HG02623 (cell line): ENCODE measurements around the gene KCTD20.

Source experiments
- ATAC-seq: cut with Tn5 transposase; IDR thresholded peaks from one replicate; pipeline ENCODE4 v1.9.1; 2021; ENCODE audit warnings: moderate library complexity; ENCODE audit not compliant: unreplicated experiment

Gene KCTD20

GRCh38 chr6:36492092-36492491 lies 49.3 kb downstream of the KCTD20 start:
- ATAC-seq, result no peak

GRCh38 chr6:36492621-36493020 lies 49.8 kb downstream of the KCTD20 start:
- no peak for ATAC-seq

DNA sequence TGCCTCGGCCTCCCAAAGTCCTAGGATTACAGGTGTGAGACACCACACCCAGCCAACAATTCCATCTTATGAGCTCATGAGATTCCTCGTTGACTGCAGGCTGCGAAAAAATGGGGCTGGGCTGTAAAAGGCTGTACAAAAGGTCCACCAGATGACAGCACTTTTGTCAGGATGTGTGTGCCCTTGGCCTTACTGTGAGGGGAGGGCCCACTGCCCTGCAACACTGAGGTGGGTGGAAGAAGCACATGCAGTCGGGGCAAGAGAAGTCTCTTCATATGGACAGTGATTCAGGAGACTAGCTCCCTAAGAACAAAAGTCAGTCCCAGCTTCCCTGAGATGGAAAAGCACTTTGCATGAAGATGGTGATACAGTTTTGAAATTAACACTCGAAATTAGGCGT lies 50.5 kb downstream of the KCTD20 start:
- ATAC-seq, result no peak

- ATAC-seq, result no peak
Observed at GRCh38 chr6:36493859-36494258, 51.1 kb downstream of the KCTD20 start.

- no peak for ATAC-seq
Observed at GRCh38 chr6:36495086-36495485, 52.3 kb downstream of the KCTD20 start.

DNA sequence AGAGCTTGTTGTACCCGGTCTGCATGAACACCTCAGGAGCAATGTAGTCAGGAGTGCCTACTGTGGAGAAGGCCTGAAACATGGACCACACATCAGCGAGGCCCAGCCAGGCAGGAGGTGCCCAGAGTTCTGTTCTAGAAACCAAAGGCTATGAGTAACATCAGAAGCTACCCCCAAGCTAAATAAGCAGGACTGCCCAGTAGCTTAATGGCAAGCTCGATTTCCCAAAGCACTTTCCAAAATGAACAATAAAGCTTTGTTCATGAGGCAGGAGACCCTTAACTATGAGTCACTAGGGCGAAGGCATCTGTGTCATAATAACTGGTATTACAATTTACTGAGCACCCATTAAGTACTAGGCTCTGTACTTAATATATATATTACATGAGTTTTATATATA lies 57.1 kb downstream of the KCTD20 start:
- ATAC-seq, result no peak

- ATAC-seq, result no peak
Observed at GRCh38 chr6:36501686-36502085, 58.9 kb downstream of the KCTD20 start.

- ATAC-seq, result no peak
Observed at GRCh38 chr6:36504181-36504580, 61.4 kb downstream of the KCTD20 start.

DNA sequence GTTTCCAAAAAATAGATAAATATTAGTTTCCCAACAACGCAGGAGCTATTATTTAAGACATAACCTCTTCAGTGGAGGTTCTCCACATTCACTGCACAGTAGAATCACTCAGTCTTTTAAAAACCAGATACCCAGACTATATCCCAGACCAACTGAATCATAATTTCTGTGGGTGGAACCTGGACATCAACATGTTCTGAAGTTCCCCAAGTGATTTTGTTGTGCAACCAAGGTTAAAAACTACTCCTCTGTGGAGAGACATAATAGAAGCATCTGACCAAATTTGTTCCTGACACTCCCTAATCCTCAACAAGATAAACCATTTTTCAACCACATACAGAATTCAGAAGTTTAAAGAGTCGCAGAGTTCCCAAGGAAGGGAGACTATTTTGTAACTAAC lies 62.2 kb downstream of the KCTD20 start:
- ATAC-seq, result no peak

DNA sequence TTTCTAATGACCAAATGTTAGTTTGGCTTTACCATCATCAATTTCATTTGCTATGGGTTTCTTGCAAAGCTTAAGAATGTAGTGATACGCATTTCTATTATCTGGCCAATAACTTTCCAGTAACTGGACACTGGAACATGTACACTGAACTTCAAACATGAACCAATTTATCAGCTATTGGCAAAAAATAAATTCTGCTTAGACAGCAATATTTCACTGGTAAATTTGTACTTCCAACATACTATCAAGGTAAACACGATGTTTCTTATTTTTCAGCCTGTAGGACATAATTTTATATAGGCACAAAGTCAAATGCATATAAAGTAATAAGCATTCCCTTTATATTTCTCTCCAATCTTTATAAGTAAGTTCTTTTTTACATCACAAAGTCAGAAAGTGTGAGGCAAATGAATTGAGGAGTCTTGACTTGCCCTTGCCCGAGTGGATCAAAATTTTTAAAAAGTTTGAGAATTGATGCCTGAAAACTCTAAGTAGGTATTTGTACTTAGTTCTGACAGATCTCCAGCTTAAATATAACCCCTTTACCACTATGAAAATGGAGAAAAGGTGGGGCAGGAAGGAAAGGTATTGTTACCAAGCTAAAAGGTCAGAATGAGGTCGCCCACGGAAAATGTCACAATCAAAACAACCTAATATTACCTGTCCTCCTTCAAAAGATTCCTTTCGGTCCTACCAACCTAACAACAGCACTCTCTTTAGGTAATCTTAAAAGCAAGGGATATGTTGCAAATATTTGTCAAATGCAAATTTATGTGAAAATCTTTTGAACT lies 63.1 kb downstream of the KCTD20 start:
- no peak for ATAC-seq

DNA sequence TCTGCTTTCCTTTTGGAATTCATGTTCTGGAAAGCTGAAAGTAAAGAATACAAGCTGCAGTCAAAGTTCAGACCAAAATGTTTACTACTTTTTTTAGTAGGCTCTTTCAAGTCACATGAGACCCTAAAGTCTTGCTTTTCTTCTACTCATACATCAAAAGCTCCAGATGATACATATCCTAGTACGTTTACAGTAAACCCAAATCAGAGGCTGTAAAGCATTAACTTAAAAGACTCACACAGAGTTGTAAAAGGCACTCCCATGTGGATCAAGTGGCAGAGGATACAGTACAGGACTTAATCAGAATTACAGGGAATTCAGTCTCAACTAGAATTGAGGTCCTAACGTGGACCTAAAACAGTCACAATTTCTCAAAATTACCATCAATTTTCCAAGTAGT lies 63.8 kb downstream of the KCTD20 start:
- no peak for ATAC-seq

DNA sequence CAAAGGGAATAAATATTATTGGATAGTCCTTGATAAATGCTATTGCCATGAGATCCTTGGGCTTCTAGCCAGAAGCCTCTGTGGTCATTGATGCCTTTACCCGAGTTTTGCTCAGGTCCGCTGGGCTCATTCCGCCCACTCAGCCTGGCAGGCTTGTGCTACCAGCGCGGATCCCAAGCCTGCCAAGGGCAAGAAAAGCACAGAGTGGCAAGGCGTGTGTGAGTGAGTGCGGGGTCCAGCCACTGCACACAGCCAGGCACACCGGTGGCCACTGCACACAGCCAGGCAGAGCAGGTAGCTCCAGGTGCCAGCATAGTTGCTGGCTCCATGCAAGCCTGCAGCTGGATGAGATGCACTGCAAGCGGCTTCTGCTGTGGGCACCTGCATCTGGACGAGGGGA lies 65.7 kb downstream of the KCTD20 start:
- ATAC-seq, result no peak

DNA sequence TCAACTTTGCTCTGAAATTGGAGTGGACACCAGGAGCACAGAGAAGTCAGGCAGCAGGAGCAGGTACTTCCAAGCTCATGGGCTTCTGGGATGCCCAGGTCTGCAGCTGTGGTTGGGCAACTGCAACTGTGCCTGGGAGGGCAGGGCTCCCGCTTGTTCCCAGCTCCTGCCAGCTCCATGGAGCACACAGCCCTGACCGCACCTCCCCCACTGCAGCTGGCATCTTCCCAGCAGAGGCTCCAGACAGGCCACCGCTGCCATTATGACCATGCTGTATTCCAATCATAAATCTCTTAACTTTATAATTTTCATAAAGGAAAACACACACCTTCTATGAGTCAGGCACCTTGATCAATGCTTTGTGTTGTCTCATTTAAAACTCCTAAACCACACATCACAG lies 67.6 kb downstream of the KCTD20 start:
- no peak for ATAC-seq

DNA sequence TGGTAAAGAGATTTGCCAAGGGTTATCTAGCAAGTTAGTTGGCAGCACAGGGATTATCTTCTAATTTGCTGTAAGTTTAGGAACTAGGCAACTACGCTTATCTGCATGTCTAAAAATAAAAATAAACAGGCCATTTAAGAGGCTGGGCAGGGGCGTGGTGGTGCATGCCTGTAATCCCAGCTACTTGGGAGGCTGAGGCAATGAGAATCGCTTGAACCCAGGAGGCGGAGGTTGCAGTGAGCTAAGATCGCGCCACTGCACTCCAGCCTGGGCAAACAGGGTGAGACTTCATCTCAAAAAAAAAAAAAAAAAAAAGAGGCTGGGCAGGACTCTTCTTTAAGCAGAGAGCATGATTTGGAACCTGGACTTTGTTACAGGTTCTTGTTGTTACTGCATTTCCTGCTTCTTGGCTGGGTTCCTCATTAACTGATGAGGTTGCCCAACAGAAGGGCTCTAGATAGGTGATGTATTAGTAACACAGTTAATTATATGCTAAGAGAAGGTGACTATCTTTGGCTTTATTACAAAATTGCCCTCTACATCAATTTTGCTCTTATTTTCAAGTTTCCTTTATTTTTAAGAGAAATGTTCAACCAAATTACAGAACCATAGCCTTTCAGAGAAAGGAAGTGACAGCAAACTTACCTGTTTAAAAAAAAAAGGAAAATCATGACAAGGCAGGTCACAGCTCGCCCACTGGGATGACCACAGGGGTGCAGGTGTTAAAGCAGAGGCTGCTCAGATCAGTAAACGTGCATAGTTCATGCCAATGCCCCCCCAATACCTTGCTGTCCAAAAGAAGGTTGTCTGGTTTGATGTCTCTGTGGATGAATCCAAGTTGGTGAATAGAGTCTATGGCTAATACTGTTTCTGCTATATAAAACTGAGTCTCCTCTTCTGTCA lies 72.0 kb downstream of the KCTD20 start:
- no peak for ATAC-seq

DNA sequence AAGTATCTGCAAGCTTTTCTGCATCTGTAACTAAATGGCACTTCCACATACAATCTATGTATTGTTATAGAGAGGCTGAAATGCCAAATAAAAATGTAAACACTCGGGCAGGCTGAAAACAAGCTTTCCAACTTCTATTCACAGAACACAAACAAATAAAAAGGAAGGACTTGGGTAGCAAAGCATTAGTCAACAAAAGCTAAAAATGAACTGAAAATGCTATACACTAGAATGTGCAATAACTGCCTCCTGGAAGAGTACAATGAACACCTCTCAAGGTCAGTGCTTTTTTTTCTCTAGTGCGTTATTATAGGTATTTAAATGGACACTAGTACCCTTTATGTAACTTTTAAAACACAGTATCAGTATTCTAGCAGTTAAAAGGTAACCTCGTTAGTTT lies 73.0 kb downstream of the KCTD20 start:
- no peak for ATAC-seq

DNA sequence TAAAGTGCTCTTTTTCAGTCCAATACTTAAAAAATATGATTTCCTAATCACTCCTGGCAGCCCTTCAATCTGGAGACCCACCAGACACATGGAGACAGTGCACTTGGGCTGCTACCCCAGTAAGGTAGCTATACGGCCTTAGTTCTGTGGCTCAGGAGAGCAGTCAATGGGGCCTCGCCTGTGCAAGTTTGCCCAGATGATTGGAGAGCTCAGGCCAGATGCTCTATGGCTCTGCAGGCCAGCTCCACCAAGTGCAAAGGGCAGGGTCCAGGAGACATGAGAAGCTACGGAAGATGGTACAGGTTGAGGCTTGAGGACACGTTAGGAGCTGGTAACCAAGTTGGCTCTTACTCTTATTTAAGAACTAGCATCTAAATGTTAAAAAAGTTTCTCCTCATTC lies 73.8 kb downstream of the KCTD20 start:
- ATAC-seq, result no peak

DNA sequence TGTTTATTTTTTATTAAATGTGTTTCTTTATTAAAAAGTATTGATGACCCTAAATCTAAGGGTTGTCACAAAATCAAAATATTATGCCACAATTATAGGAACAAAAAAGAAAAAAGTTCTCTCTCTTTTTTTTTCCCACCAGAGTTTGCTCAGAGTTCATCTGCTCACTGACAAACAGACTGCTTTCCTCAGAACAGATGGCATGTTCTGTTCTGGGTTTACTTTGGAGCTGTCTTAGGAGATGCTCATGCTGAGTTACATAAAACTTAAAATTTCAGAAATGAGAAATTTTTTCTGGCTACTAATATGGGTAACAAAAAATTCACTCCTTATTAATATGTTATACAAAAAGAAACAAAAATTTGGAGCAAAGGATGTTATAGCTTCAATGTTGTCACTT lies 74.2 kb downstream of the KCTD20 start:
- no peak for ATAC-seq

DNA sequence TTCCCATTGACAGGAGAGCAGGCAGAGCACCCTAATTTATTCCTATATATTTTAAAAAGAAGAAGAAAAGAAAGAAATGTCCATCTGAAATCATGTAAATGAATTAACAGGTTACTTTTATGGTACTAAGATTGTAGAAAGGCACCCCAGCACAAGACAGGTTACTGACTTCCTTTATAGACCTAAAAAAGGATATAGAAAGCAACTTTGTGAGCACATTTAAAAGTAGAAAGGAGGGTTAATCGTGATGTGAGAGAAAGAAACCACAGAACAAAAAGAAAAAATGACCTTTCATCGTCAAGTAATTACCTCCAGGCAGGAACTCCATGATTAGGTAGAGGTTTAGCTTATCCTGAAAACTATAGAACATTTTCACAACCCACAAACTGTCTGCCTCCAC lies 74.6 kb downstream of the KCTD20 start:
- no peak for ATAC-seq

DNA sequence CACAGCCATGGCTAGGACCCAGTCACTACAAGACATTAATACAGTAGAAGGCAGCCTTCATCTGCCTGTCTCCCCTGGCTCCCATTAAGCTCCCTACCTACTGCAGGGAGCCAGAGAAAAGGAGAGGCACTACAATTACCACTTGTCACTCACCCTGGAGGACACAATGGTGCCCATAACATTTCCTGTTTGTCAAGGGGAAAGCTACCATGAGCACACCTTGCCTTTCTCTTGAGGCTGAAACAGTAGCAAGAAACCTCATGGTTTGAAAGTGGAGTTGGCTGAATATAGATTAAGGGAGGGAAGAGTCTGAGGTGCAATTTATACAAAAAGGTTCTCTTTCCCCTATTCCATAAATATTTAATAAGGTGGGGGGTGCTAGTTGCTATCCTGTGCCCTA lies 76.6 kb downstream of the KCTD20 start:
- no peak for ATAC-seq

- ATAC-seq, result no peak
Observed at GRCh38 chr6:36523451-36523850, 80.7 kb downstream of the KCTD20 start.

GRCh38 chr6:36523936-36524499 lies 81.2 kb downstream of the KCTD20 start:
- ATAC-seq, result no peak

GRCh38 chr6:36524871-36525270 lies 82.1 kb downstream of the KCTD20 start:
- ATAC-seq, result no peak
